22Rv1 (cell line): ENCODE results near the gene OSBPL7.

Source experiments
- ZFX ChIP-seq: fragments of 450-650 bp; IDR thresholded peaks from 2 replicates; pipeline ENCODE4 v1.6.1; 2017; ENCODE audit warnings: antibody characterized with exemption, borderline replicate concordance
- TF ChIP-seq, protein P1 (sequence below): fragments of 450-650 bp; IDR thresholded peaks from 2 replicates; pipeline ENCODE4 v1.5.1; 2017; ENCODE audit warnings: mild to moderate bottlenecking

DNA sequence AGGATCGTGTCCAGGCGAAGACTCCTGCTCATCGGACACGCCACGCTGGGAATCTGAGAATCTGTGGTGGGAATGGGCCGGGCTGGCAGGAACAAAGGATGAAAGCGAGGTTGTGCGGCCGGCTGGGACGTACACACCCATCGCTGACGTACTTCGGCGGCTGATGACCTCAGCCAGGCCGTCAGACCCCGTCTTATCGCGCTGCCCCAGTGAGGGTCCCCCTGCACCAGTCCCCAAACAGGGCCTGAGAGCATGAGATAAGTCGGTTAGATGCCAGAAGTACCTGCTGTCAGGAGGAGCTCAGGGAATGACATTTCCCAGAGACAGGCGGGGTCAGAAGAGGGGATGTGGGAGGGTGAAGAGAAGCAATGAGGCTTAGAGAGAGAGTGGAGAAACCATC, 45.3 kb upstream of the OSBPL7 start:
- TF ChIP-seq, protein P1, sequence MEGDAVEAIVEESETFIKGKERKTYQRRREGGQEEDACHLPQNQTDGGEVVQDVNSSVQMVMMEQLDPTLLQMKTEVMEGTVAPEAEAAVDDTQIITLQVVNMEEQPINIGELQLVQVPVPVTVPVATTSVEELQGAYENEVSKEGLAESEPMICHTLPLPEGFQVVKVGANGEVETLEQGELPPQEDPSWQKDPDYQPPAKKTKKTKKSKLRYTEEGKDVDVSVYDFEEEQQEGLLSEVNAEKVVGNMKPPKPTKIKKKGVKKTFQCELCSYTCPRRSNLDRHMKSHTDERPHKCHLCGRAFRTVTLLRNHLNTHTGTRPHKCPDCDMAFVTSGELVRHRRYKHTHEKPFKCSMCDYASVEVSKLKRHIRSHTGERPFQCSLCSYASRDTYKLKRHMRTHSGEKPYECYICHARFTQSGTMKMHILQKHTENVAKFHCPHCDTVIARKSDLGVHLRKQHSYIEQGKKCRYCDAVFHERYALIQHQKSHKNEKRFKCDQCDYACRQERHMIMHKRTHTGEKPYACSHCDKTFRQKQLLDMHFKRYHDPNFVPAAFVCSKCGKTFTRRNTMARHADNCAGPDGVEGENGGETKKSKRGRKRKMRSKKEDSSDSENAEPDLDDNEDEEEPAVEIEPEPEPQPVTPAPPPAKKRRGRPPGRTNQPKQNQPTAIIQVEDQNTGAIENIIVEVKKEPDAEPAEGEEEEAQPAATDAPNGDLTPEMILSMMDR: no peak
- no peak for TF ChIP-seq ZFX
